ENCODE measurements around the gene RAP1B.

The RAP1B gene

DNA sequence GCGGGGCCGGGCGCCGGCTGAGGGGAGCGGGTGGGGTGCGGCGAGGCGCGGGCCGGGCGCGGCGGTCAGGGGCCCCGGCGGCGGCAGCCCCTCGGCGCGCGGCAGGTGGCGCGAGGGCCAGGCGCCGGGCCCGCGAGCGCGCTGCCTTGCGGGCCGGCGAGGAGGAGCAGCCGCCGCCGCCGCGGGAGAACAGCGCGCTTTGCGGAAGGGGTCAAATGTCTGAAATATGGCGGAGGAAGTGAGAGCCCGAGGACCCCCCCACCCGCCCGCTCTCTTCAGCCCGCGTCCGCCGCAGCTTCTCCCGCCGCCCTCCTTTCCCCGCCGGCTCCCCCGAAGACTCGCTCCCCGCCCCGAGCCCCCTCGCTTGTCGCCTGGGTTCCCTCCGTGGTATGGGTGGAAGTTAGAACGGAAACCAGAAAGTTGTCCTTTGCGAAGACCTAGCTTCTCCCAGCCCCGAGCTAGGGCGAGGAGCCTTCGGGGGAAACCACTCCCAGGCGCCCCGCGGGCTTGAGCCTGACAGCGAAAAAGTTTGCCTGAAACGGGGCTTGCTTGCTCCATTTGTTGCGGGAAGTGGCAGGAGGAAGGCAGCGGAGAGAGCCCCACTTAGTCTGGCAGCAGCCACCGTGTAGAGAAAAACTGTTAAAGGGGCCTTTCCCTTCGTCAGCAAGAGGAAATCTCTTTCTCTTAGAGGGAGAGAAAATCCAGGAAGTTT lies 551 bp downstream of the RAP1B start:
- peak overlapping the region; percentile 64 for H3K27ac ChIP-seq
- TF ChIP-seq, protein P1, sequence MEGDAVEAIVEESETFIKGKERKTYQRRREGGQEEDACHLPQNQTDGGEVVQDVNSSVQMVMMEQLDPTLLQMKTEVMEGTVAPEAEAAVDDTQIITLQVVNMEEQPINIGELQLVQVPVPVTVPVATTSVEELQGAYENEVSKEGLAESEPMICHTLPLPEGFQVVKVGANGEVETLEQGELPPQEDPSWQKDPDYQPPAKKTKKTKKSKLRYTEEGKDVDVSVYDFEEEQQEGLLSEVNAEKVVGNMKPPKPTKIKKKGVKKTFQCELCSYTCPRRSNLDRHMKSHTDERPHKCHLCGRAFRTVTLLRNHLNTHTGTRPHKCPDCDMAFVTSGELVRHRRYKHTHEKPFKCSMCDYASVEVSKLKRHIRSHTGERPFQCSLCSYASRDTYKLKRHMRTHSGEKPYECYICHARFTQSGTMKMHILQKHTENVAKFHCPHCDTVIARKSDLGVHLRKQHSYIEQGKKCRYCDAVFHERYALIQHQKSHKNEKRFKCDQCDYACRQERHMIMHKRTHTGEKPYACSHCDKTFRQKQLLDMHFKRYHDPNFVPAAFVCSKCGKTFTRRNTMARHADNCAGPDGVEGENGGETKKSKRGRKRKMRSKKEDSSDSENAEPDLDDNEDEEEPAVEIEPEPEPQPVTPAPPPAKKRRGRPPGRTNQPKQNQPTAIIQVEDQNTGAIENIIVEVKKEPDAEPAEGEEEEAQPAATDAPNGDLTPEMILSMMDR (conservative IDR thresholded peaks at IDR 0.05) = no peak
- no peak for TF ChIP-seq ZFX (IDR thresholded peaks at IDR 0.05)

DNA sequence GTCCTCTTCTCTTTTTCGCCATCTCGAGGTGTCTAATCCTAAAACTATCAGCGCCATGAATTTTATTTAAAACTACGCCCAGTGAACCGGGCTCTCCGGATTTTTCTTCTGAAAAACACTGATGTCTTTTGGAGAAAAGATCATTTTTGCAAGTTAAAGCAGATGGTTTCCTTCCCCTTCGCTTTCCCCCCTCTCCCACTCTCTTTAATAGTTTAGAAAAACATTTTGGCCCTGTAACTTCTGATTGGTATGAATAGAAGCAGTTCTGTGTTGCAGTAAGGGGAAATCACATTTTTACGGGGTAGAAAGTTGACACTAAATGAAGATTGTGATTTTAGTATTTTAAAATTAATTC lies 1.1 kb downstream of the RAP1B start:
- no peak for TF ChIP-seq ZFX (IDR thresholded peaks at IDR 0.05)
- TF ChIP-seq, protein P1 (conservative IDR thresholded peaks at IDR 0.05) = no peak
- peak overlapping the region; percentile 64 for H3K27ac ChIP-seq

DNA sequence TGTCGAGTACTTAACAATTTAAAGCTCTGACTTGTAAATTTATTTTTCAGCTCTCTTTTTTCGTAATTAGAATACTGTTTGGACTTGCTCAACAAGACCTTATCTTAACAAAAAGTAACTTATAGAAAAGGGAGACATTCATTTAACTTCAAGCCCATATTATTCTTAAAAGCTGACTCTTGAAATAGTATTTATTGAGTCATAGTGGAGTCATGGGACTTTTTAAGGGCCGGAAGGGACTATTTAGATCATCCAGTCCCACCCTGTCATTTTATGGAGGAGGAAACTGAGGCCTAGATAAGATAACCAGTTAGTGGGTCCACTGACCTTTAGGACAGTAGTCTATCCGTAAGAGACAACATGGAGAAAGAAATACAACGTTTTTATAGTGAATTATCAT lies 1.5 kb downstream of the RAP1B start:
- TF ChIP-seq ZFX (IDR thresholded peaks at IDR 0.05) = no peak
- no peak overlapping the region for H3K27ac ChIP-seq

DNA sequence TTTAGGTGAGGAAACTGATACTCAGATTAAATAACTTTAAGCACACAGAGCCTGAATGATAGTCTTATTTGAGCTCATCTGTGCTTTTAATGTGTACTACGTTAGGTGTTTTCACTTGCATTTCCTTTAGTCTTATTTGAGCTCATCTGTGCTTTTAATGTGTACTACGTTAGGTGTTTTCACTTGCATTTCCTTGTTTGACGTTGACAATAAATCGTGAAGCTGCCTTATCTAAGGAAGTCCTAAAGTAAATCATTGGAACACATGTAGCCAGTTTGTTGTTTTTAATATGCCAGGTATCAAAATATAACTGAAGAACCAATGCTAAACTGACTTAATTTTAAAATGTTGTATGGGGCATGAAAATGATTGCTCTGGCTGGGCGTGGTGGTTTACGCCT lies 2.0 kb downstream of the RAP1B start:
- TF ChIP-seq, protein P1 (conservative IDR thresholded peaks at IDR 0.05) = no peak
- TF ChIP-seq ZFX (IDR thresholded peaks at IDR 0.05) = no peak
- H3K27ac ChIP-seq = peak overlapping the region; percentile 28; the same call in 1 of the 2 replicates

DNA sequence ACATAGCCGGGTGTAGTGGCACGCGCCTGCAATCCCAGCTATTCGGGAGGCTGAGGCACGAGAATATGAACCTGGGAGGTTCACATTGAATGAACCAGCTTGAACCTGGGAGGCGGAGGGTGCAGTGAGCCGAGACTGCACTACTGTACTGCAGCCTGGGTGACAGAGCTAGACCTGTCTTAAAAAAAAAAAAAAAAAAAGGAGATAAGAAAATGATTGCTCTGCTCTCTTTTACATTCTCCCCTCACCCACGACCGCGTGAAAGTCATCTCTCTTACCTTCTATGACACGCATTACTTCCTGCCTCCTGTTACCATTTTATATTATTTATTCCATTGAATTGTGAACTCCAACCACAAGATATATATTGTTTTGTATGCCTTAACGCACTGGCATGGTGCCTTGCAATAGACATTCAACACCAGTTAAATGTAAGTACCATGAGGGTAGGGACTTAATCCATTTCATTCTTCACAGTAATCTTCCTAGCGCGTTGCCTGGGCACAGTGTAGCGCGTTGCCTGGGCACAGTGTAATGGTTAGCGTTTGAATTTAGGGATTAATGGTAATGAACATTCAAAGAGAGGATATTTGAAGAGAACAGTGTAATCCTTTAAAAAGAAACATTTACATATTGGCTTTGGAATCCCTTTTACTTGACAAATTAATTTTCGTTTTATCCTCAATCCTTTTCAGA lies 2.7 kb downstream of the RAP1B start:
- TF ChIP-seq, protein P1 (conservative IDR thresholded peaks at IDR 0.05) = no peak
- TF ChIP-seq ZFX (IDR thresholded peaks at IDR 0.05) = no peak
- H3K27ac ChIP-seq = peak overlapping the region; percentile 28; the same call in 1 of the 2 replicates

DNA sequence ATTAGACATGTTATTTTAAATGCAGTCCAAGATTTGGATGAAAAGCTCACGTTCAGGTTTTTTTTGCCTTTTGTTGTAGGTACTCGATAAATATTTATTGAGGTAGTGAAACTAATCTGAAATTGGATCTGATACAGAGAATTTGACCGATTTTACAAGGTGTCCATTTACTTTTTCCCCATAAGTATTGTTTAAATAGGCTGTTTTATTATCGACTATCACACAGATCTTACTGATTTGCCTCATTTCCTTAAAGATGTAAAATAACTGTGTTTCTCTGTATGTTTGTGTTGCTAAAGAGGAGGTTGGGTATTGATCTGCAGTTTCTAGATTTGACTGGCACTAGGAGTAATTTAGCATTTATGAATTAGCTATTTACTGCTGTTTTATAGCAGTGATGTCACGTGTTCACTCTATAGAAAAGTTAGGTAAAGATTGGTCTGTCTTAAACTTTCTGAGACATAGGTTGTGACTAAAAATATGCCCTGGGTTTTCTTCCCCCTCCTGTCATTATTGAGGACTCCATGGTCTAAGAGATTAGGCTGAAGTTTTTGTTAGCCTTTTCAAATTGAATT lies 3.5 kb downstream of the RAP1B start:
- no peak overlapping the region for H3K27ac ChIP-seq
- TF ChIP-seq, protein P1 (conservative IDR thresholded peaks at IDR 0.05) = no peak

DNA sequence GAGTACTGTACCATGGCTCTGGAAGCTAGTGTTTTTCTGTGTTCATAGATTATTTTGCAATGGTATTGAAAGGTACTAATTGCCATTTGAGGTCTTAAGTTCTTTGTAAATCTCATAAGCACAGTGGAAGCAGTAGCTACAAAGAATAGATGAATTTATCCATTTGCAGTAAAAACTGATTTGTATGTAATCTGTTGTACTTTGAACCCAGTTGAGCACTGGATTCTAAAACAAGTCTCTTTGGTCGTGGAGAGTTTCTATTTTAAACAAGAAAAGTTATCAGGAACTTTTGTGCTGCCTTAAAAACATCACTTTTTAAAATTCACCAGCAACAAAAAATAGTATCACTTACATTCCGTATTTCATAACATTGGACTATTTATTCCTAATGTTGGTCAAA lies 4.1 kb downstream of the RAP1B start:
- H3K27ac ChIP-seq = no peak overlapping the region
- TF ChIP-seq, protein P1 (conservative IDR thresholded peaks at IDR 0.05) = no peak
- TF ChIP-seq ZFX (IDR thresholded peaks at IDR 0.05) = no peak

Measured in C4-2B (cell line).